ENCODE results near the gene ITIH1.

- TF ChIP-seq SPI1 (IDR thresholded peaks at IDR 0.05; ENCODE audit: low read depth, low read length) (no peak), TAF1 (IDR thresholded peaks at IDR 0.05; ENCODE audit: low read depth, low read length) (no peak), POLR2A (IDR thresholded peaks at IDR 0.05; ENCODE audit: low read depth, low read length) (no peak), POLR2AphosphoS5 (IDR thresholded peaks at IDR 0.05; ENCODE audit: low read depth, low read length) (no peak), PAX5 (IDR thresholded peaks at IDR 0.05; ENCODE audit: insufficient read depth, low read length, severe bottlenecking) (no peak)
Measured at GRCh38 chr3:52829906-52830463, 52.6 kb downstream of the ITIH1 start.
